HEK293T (cell line): ENCODE data around the gene INTS2.
"Not testable (repeated sequence)": the region's sequence is repeated elsewhere in the genome, so short reads cannot be mapped to it uniquely, and the experiment has no call there.

ENCODE experiments used
- CTCF ChIA-PET: fragments of 350-600 bp; formaldehyde crosslinking; extraction: SDS; loops from one replicate; lab custom pipeline; 2021; ENCODE audit warnings: antibody characterized with exemption, inconsistent platforms; lab: Yijun Ruan, JAX
- POLR2A ChIA-PET: fragments of 350-600 bp; formaldehyde crosslinking; extraction: SDS; loops from one replicate; lab custom pipeline; 2020; ENCODE audit warnings: antibody characterized with exemption, inconsistent platforms; lab: Yijun Ruan, JAX
- DNase-seq: peaks from one replicate; pipeline ENCODE4 v3.0.0; 2012; ENCODE audit warnings: mixed read lengths; ENCODE audit errors: extremely low spot score
- ARNT ChIP-seq: fragments of 450-650 bp; IDR thresholded peaks from 2 replicates; pipeline ENCODE4 v1.6.1; 2017; ENCODE audit warnings: mild to moderate bottlenecking
- BHLHE40 ChIP-seq: fragments of 450-650 bp; IDR thresholded peaks from 2 replicates; pipeline ENCODE4 v1.6.1; 2016; ENCODE audit warnings: mild to moderate bottlenecking, moderate library complexity, borderline replicate concordance
- CTBP1 ChIP-seq: fragments of 450-650 bp; IDR thresholded peaks from 2 replicates; pipeline ENCODE4 v1.6.1; 2016; ENCODE audit warnings: borderline replicate concordance
- ELF4 ChIP-seq: fragments of 450-650 bp; IDR thresholded peaks from 2 replicates; pipeline ENCODE4 v1.6.1; 2017; ENCODE audit warnings: antibody characterized with exemption
- FOXA1 ChIP-seq: fragments of 450-650 bp; IDR thresholded peaks from 2 replicates; pipeline ENCODE4 v1.6.1; 2016; ENCODE audit warnings: mild to moderate bottlenecking
- FOXK2 ChIP-seq: fragments of 450-650 bp; IDR thresholded peaks from 2 replicates; pipeline ENCODE4 v1.6.1; 2016; ENCODE audit warnings: mild to moderate bottlenecking
- FOXM1 ChIP-seq: fragments of 450-650 bp; IDR thresholded peaks from 2 replicates; pipeline ENCODE4 v1.6.1; 2017; ENCODE audit warnings: mild to moderate bottlenecking, borderline replicate concordance
- HDGF ChIP-seq: fragments of 450-650 bp; IDR thresholded peaks from 2 replicates; pipeline ENCODE4 v1.6.1; 2017; ENCODE audit warnings: antibody characterized with exemption, borderline replicate concordance
- L3MBTL2 ChIP-seq: fragments of 450-650 bp; conservative IDR thresholded peaks from 2 replicates; pipeline ENCODE4 v1.6.1; 2016; ENCODE audit warnings: mild to moderate bottlenecking
- LEF1 ChIP-seq: fragments of 450-650 bp; IDR thresholded peaks from 2 replicates; pipeline ENCODE4 v1.6.1; 2017; ENCODE audit warnings: mild to moderate bottlenecking, borderline replicate concordance
- NFRKB ChIP-seq: fragments of 450-650 bp; IDR thresholded peaks from 2 replicates; pipeline ENCODE4 v1.6.1; 2016; ENCODE audit warnings: mild to moderate bottlenecking, moderate library complexity
- PKNOX1 ChIP-seq: fragments of 450-650 bp; IDR thresholded peaks from 2 replicates; pipeline ENCODE4 v1.6.1; 2016
- SP1 ChIP-seq: fragments of 450-650 bp; IDR thresholded peaks from 2 replicates; pipeline ENCODE4 v1.6.1; 2017
- SUZ12 ChIP-seq: fragments of 450-650 bp; IDR thresholded peaks from 2 replicates; pipeline ENCODE4 v1.6.1; 2016; ENCODE audit warnings: mild to moderate bottlenecking
- TARDBP ChIP-seq: fragments of 450-650 bp; IDR thresholded peaks from 2 replicates; pipeline ENCODE4 v1.6.1; 2016
- ZNF384 ChIP-seq: fragments of 450-650 bp; IDR thresholded peaks from 2 replicates; pipeline ENCODE4 v1.6.1; 2016

The INTS2 gene

DNA sequence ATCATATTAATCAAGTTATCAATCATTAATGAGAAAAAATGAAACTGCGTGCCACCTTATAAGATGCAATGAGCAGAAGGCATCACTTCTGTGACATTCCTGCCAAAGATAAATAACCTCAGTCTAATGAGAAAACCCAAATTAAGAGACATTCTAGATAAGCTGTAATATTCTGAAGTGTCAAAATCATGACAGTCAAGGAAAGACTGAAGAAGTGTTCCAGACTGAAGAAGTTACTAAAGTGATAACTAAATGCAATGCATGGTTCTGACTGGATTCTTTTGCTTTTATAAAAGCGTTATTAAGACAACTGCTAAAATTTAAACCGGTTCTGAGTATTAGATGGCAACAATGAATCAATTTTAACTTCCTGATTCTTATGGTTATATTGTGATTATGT, 95.3 kb downstream of the INTS2 start:
- CTCF ChIA-PET, result no interaction called here
- DNase-seq, result no peak
- POLR2A ChIA-PET, result interaction anchor here (0.9 kb wide), 1 partner anchor 10 kb away, joined by 3 read pairs; no protein-coding TSS in a partner anchor
- TF ChIP-seq ZNF384 (no peak), ELF4 (no peak), SP1 (no peak)

- TF ChIP-seq ZNF384 (no peak), FOXA1 (no peak), HDGF (no peak), TARDBP (no peak), LEF1 (no peak), SP1 (no peak), ARNT (no peak), L3MBTL2 (no peak), CTBP1 (no peak), ELF4 (no peak), BHLHE40 (no peak), PKNOX1 (no peak), NFRKB (no peak), FOXM1 (no peak), FOXK2 (no peak), SUZ12 (no peak)
- POLR2A ChIA-PET, result no interaction called here
- CTCF ChIA-PET, result no interaction called here
- DNase-seq, result no peak
These were observed 96.7 kb downstream of the INTS2 start for GRCh38 chr17:61831099-61831498.

DNA sequence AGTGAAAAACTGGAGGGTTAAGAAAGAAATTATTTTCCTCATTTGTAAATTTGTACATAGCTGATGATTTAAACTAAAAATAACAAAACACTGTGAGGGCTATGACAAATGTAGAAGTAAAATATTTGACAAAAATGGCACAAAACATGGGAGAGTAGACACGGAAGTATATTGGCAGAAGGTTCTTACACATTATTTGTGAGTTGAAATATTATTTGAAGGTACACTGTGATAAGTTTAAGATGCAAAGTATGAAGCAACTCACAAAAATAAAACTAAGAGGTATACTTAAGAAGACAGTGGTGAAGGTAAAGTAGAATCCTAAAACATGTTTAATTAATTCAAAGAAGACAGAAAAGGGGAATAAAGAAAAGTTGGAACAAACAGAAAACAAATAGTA, 99.1 kb downstream of the INTS2 start:
- TF ChIP-seq BHLHE40, result no peak
- TF ChIP-seq ELF4, result no peak
- TF ChIP-seq CTBP1, result no peak
- TF ChIP-seq ARNT, result no peak
- TF ChIP-seq PKNOX1, result no peak
- TF ChIP-seq L3MBTL2, result no peak
- no peak for TF ChIP-seq NFRKB
- no peak for TF ChIP-seq FOXM1
- TF ChIP-seq TARDBP, result no peak
- no peak for TF ChIP-seq FOXK2
- no peak for TF ChIP-seq SP1
- TF ChIP-seq ZNF384, result no peak
- no peak for TF ChIP-seq SUZ12
- no peak for TF ChIP-seq HDGF
- no peak for TF ChIP-seq FOXA1
- no peak for TF ChIP-seq LEF1
- CTCF ChIA-PET, result no interaction called here
- DNase-seq, result no peak
- POLR2A ChIA-PET, result no interaction called here

- ChIA-PET CTCF (no interaction called here), POLR2A (no interaction called here)
- TF ChIP-seq SP1, result no peak
- no peak for TF ChIP-seq SUZ12
- TF ChIP-seq PKNOX1, result no peak
- no peak for DNase-seq
These were observed 100.0 kb downstream of the INTS2 start for GRCh38 chr17:61827649-61828395.

GRCh38 chr17:61826866-61827265, 100.9 kb downstream of the INTS2 start:
- DNase-seq, POLR2A ChIA-PET, CTCF ChIA-PET: not testable (repeated sequence)

- CTCF ChIA-PET, POLR2A ChIA-PET, DNase-seq: not testable (repeated sequence)
These were observed 101.6 kb downstream of the INTS2 start for GRCh38 chr17:61826198-61826597.

- ChIA-PET POLR2A (interaction anchor here (0.7 kb wide), 1 partner anchor 38 kb away, joined by 3 read pairs; the partner anchor contains the start of gene BRIP1), CTCF (no interaction called here)
These were observed 102.2 kb downstream of the INTS2 start for GRCh38 chr17:61825448-61826137.

More at GRCh38 chr17:61825448-61826137, 102.2 kb downstream of the INTS2 start:
- TF ChIP-seq BHLHE40, result no peak
- TF ChIP-seq FOXK2, result no peak
- no peak for TF ChIP-seq SUZ12
- no peak for TF ChIP-seq FOXA1
- TF ChIP-seq ARNT, result no peak
- no peak for TF ChIP-seq L3MBTL2
- TF ChIP-seq ZNF384, result no peak
- TF ChIP-seq ELF4, result no peak
- TF ChIP-seq HDGF, result no peak
- TF ChIP-seq FOXM1, result no peak
- TF ChIP-seq SP1, result no peak
- no peak for TF ChIP-seq LEF1
- TF ChIP-seq NFRKB, result no peak
- TF ChIP-seq CTBP1, result no peak
- no peak for DNase-seq
